HepG2 (cell line): ENCODE measurements around the gene LAP3. TPM values are rescaled to one million over a fixed set of nuclear protein-coding genes. Genes with fewer than 3 reads are reported as not detected.

Experiments used
- ATAC-seq: fragments of 200-7000 bp; cut with Tn5 transposase; 3 replicates; pipeline ENCODE4 v1.9.1; 2020; ENCODE audit warnings: mild to moderate bottlenecking, moderate library complexity
- BruUV-seq: library from RNA; stranded (reverse); fragments of 400-500 nt; replicated peaks from 2 replicates; lab custom pipeline; 2021; lab: Mats Ljungman, UMichigan
- CTCF ChIA-PET: fragments of 300-600 bp; formaldehyde crosslinking; extraction: SDS; loops from one replicate; lab custom pipeline; 2021; ENCODE audit warnings: low total read pairs, inconsistent platforms, low intra/inter-chr PET ratio; lab: Yijun Ruan, JAX
- POLR2A ChIA-PET: fragments of 350-600 bp; sonication (Branson Sonifier 250); formaldehyde crosslinking; loops from one replicate; lab custom pipeline; 2020; ENCODE audit warnings: antibody characterized with exemption, inconsistent platforms; lab: Yijun Ruan, JAX
- DNase-seq: peaks from one replicate; pipeline ENCODE4 v3.0.0-alpha.2; 2015; ENCODE audit warnings: low spot score
- FAIRE-seq: peaks from 3 replicates; lab custom pipeline; 2011; peaks lifted over from hg19 to GRCh38; lab: Jason Lieb, UNC
- H2AFZ ChIP-seq: one replicate; pipeline ENCODE4 v1.6.1; 2011; ENCODE audit warnings: low read length, inconsistent platforms
- H3K27ac ChIP-seq: fragments of 300-600 bp; 3 replicates; pipeline ENCODE4 v1.8.0; 2011; ENCODE audit warnings: mixed run types, mild to moderate bottlenecking, mixed read lengths, low read length, inconsistent platforms; ENCODE audit not compliant: insufficient read depth; ENCODE audit errors: extremely low read length
- H3K27me3 ChIP-seq, 2 experiments: fragments of 200-600 bp in 1 of 2; 2 replicates in 1 of 2; 3 replicates in 1 of 2; pipeline versions ENCODE4 v1.6.0 to v1.8.0; 2011; ENCODE audit warnings: low read length in 2 of 2, mild to moderate bottlenecking in 2 of 2, moderate library complexity in 2 of 2, inconsistent platforms in 1 of 2; ENCODE audit not compliant: insufficient read depth in 2 of 2, control insufficient read depth in 1 of 2
- H3K36me3 ChIP-seq, 2 experiments: fragments of 200-600 bp in 1 of 2; replicated peaks in 1 of 2; 2 replicates in 1 of 2; 3 replicates in 1 of 2; pipeline versions ENCODE4 v1.5.1 to v1.8.0; 2011; ENCODE audit warnings: low read length in 2 of 2, inconsistent platforms in 1 of 2; ENCODE audit not compliant: insufficient read depth in 2 of 2, control insufficient read depth in 1 of 2
- H3K4me1 ChIP-seq: 2 replicates; pipeline ENCODE4 v1.5.1; 2012; ENCODE audit warnings: low read length, inconsistent platforms; ENCODE audit not compliant: insufficient read depth
- H3K4me2 ChIP-seq: 2 replicates; pipeline ENCODE4 v1.6.0; 2011; ENCODE audit warnings: low read depth, low read length, inconsistent platforms
- H3K4me3 ChIP-seq, 3 experiments: fragments of 200-600 bp in 1 of 3; sonication (generic), shearing (Covaris generic) in 1 of 3; replicated peaks in 1 of 3; 2 replicates each; pipeline ENCODE4 v1.5.1; 2011 to 2016; ENCODE audit warnings: low read length in 3 of 3, inconsistent platforms in 2 of 3, low read depth in 2 of 3, mild to moderate bottlenecking in 2 of 3, control low read depth in 1 of 3, mixed read lengths in 1 of 3; ENCODE audit not compliant: insufficient read depth in 1 of 3
- H3K79me2 ChIP-seq: one replicate; pipeline ENCODE4 v1.6.1; 2011; ENCODE audit warnings: low read length, inconsistent platforms; ENCODE audit not compliant: insufficient read depth
- H3K9ac ChIP-seq: 2 replicates; pipeline ENCODE4 v1.6.0; 2011; ENCODE audit warnings: mild to moderate bottlenecking, low read depth, low read length, inconsistent platforms; ENCODE audit not compliant: insufficient read depth
- H3K9me3 ChIP-seq: 2 replicates; pipeline ENCODE4 v1.5.1; 2012; ENCODE audit warnings: mild to moderate bottlenecking, low read length
- H4K20me1 ChIP-seq: 2 replicates; pipeline ENCODE4 v1.6.0; 2011; ENCODE audit warnings: inconsistent platforms, mild to moderate bottlenecking, low read length, moderate library complexity; ENCODE audit not compliant: insufficient read depth
- DZIP1 ChIP-seq: sonication (generic); formaldehyde crosslinking; IDR thresholded peaks from 2 replicates; pipeline ENCODE4 v1.5.0; 2020; ENCODE audit warnings: mild to moderate bottlenecking, missing genetic modification reagents
- PAX8 ChIP-seq: sonication (generic); formaldehyde crosslinking; IDR thresholded peaks from 2 replicates; pipeline ENCODE4 v1.8.0; 2022; ENCODE audit warnings: mild to moderate bottlenecking, missing genetic modification reagents, borderline replicate concordance
- ZNF460 ChIP-seq: sonication (generic); formaldehyde crosslinking; IDR thresholded peaks from 2 replicates; pipeline ENCODE4 v1.5.1; 2020; ENCODE audit warnings: missing genetic modification reagents, mild to moderate bottlenecking, borderline replicate concordance
- ZNF543 ChIP-seq: sonication (generic); formaldehyde crosslinking; IDR thresholded peaks from 2 replicates; pipeline ENCODE4 v1.4.0; 2020; ENCODE audit warnings: mild to moderate bottlenecking, missing genetic modification reagents
- WGBS: methylation state at CpG from one replicate; pipeline ENCODE4 v1.1.6; 2017; ENCODE audit warnings: low lambda C conversion rate; 5-methylcytosine and 5-hydroxymethylcytosine counted together
- in situ Hi-C: cut with HindIII; loops from 2 replicates; pipeline ENCODE4 v1.10.0; 2017; ENCODE audit warnings: low pct_unique_long_range_greater_than_20kb; ENCODE audit not compliant: extremely low pct_ligation_motif_present
- intact Hi-C: fragments of 100-400 bp; cut with micrococcal nuclease; formaldehyde crosslinking; loops from one replicate; pipeline ENCODE4 v1.10.0; 2022; ENCODE audit not compliant: unreplicated experiment
- polyA plus RNA-seq, 8 experiments: library from polyadenylated mRNA; depleted of rRNA in 3 of 8; stranded (reverse) in 7 of 8; unstranded in 1 of 8; fragments of >200 nt; fragmentation: Illumina TruSeq in 4 of 8; extraction: Trizol in 4 of 8; gene quantifications; 2 replicates each; pipeline versions ENCODE4 v1.2.1 to v1.2.3, GENCODE V29; 2011 to 2016; ENCODE audit warnings: low read depth in 4 of 8, missing spikeins in 1 of 8, mixed read lengths in 1 of 8; ENCODE audit not compliant: insufficient read depth in 1 of 8
- total RNA-seq, 5 experiments: library from RNA; depleted of rRNA; stranded (reverse); fragments of >200 nt; fragmentation: Illumina TruSeq; extraction: Trizol; gene quantifications; 2 replicates each; pipeline ENCODE4 v1.2.3, GENCODE V29; 2016; ENCODE audit warnings: low read depth in 1 of 5

LAP3 gene
- total and polyA plus RNA-seq, 2 of the 13 experiments (the other 11 are each of a cell fraction or from before 2014, with no cell fraction given) = 106 to 125 TPM

- Histone ChIP-seq H3K36me3 (no peaks in the 10 kb centered on the region), H3K9me3 (no peaks in the 10 kb centered on the region), H3K4me2 (no peak overlapping the region), H3K4me1 (peaks cover 42% of the 10 kb centered on the region), H4K20me1 (no peaks in the 10 kb centered on the region), H3K27ac (no peak overlapping the region), H3K27me3 (no peaks in the 10 kb centered on the region), H3K79me2 (no peaks in the 10 kb centered on the region)
- no peak for DNase-seq
- POLR2A ChIA-PET = no interaction called here
- ATAC-seq = no peak
- no peak for TF ChIP-seq PAX8 (CRISPR knock-in tag)
- 0 out of 2 replicates have a peak, but pooled peaks have one; percentile 47 for TF ChIP-seq ZNF460 (CRISPR knock-in tag)
- no peak for TF ChIP-seq ZNF543 (CRISPR knock-in tag)
- TF ChIP-seq DZIP1 (CRISPR knock-in tag) = no peak
- TF ChIP-seq, all 625 proteins: peak for 1
- 56% methylated on average over 10 of the region's 10 CpGs for WGBS
- H2AFZ ChIP-seq = no peak overlapping the region
- in situ Hi-C loops = no loop called here
- BruUV-seq = no TSS peak
- CTCF ChIA-PET = no interaction called here
- H3K4me3 ChIP-seq = no peak overlapping the region
- FAIRE-seq = no peak
- H3K9ac ChIP-seq = no peak overlapping the region
- intact Hi-C loops = no loop called here
These were observed 48.3 kb upstream of the LAP3 start for GRCh38 chr4:17528551-17529165.
